HG03139 (cell line): ENCODE measurements around the gene HPSE2.
"Not testable (repeated sequence)": the region's sequence is repeated elsewhere in the genome, so short reads cannot be mapped to it uniquely, and the experiment has no call there.

ENCODE experiments used
- ATAC-seq: cut with Tn5 transposase; IDR thresholded peaks from one replicate; pipeline ENCODE4 v1.9.1; 2021; ENCODE audit not compliant: unreplicated experiment

HPSE2 gene

GRCh38 chr10:98921316-98921715, 314.3 kb downstream of the HPSE2 start:
- no peak for ATAC-seq

- no peak for ATAC-seq
These were observed 314.8 kb downstream of the HPSE2 start for GRCh38 chr10:98920807-98921206.

GRCh38 chr10:98920360-98920759, 315.3 kb downstream of the HPSE2 start:
- ATAC-seq, result no peak

- no peak for ATAC-seq
These were observed 315.8 kb downstream of the HPSE2 start for GRCh38 chr10:98919899-98920298.

DNA sequence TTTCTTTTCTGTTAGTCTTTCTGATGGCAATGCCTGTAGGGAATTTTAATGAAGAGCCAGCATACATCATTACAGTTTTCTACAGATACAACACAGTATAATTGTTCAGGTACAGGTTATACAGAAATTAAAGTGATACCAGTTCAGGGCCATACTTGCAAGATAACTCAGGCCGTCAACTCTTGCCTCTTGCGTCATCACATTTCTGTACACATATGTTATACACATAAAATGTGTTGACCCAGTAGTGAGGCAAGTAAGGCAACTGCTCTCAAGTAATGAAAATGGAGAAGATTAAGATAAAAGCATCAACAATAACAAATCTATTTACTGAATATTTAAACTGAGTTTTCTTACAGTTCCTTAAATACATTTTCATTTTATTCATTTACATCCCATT, 317.8 kb downstream of the HPSE2 start:
- ATAC-seq, result no peak

DNA sequence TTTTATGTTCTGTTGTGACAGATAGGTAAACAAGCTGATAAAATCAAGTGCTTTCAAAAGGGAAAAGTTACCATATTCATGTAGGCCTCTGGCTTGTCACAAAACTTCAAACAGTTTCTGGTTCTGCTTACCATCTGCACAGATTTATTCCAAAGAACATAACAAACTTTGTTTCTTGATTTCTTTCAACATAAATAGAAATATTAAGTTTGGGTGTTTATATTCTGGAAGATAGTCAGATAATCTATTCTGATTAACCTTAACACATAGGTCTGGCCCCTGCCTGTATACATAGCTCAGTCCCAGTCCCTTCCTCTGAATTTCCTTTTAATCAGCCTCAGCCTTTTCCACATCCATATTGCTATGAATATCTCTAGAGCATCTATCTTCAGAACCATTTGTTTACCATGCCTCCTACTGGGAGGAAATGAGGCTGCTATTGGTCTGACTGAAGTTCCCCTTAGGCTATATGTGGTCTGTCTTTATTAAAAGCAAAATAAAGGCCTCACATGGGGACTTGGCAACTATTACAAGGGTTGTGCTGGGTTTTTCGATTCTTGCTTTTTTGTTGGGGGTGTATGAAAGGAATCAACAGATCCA, 319.0 kb downstream of the HPSE2 start:
- ATAC-seq, result no peak

GRCh38 chr10:98915911-98916310, 319.7 kb downstream of the HPSE2 start:
- ATAC-seq, result no peak

DNA sequence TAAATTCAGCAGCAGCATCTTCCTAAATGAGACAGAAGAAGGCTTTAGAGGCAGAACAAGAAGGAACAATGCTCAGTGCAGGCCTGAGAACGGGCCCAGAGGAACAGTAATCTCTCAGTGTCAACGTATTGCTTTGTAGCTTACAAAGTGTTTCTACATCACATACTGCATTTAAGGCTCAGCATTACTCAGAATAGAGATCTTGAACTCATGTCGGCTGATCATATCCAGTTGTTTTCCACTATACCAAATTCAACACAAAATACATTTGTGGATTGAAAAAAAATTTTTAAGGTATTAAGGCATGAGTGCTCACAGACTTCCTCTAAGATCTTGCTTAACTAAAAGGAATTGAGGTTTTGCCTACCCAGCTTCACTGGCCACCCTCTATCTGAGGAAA, 325.1 kb downstream of the HPSE2 start:
- no peak for ATAC-seq

DNA sequence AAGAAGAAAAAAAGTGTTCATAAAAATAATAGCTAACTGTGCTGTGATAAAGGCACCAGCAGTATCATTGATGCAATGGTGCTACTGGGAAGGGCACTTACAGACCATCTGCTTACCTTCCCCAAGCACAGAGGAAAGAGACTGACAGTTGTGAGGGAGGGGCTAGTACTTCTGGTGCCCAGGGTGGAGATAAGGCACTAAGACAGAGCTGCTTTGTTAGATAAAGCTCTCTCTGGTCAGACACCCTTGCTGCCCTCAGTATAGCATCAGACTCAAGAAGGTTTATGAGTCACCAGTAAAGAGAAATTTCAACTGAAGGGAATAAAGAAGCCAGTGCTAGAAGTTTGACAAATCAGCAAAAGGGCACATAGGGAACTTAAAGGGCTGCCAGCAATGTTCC, 325.6 kb downstream of the HPSE2 start:
- no peak for ATAC-seq

DNA sequence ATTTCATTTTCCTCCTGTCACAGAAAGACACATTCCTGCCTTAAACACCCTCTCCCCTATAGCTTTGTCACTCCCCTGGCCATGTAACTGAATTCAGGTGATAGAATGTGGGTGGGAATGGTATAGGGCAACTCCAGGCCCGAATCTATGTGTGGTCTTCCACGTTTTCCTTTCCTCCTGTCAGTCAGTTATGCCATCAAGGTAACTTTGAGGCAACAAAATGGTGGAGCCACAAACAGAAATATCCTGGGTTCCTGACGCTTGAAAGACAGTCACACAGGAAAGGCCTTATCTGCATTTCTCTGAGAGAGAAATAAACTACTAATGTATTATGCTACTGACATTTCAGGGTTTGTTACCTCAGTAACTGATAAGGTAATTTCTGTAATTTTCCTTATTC, 326.8 kb downstream of the HPSE2 start:
- ATAC-seq, result no peak

GRCh38 chr10:98908247-98908646, 327.4 kb downstream of the HPSE2 start:
- ATAC-seq, result not testable (repeated sequence)

DNA sequence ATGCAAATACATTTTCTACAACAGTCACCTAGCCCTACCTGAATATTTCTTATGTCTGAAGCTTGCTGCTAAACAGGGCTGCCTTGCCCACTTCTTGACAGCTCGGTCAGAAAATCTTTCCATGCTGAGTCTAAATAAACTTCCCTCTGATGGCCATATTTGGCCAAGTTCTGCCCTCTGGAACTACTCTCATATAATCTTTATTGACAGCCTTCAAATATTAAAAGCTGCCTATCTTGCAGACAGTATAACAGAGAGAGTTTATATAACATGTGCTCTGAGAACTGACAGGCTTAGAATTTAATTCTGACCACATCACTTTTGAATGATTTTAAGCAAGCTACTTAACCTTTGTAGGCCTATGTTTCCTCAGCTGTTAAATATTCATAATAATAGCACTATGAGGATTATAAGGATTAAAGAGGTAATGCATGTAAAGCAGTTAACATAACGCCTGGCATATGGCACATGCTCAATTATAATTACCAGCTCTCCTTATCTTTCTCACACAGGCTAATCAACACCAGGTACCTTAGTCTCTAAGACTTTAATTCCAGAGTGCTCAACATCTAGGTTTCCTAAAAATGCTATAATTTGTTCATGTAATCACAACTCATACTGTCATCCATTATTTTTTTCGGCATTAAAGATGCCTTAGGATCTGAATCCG, 334.1 kb downstream of the HPSE2 start:
- no peak for ATAC-seq

GRCh38 chr10:98899018-98899417, 336.6 kb downstream of the HPSE2 start:
- ATAC-seq, result no peak

DNA sequence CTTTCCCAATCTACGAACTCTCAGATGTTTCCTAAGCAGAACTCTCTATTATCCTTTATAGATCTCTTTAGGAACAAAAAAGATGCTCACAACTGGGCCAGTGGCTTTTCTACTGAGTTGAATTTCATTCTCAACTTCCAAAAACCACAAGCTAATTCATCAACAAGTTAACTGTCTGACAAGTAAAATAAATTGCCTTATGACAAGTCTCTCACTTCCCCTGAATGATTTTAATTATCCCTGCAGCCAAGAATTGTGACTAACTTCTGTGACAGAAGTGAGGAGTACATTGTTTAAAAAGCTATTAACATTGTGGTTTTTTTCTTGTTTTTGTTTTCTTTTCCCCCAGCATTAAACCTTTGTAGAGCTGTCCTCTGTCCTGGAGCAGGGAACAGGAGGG, 343.1 kb downstream of the HPSE2 start:
- ATAC-seq, result no peak

GRCh38 chr10:98886686-98887085, 349.0 kb downstream of the HPSE2 start:
- ATAC-seq, result no peak

DNA sequence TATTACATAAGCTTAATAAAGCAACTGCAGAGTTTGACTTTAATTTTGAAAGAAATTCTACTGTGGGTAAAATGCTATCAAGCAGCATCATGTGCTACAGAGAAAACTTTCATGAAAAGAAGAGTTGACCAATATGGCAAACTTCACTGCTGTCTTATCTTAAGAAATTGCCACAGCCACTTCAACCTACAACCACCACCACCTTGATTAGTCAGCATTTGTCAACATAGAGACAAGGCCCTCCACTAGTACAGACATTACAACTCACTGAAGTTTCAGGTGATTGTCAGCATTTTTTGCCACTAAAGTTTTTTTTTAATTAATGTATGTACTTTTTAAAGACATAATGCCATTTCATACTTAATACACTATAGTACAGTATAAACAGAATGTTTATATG, 350.3 kb downstream of the HPSE2 start:
- no peak for ATAC-seq

- ATAC-seq, result no peak
These were observed 353.9 kb downstream of the HPSE2 start for GRCh38 chr10:98881789-98882188.

DNA sequence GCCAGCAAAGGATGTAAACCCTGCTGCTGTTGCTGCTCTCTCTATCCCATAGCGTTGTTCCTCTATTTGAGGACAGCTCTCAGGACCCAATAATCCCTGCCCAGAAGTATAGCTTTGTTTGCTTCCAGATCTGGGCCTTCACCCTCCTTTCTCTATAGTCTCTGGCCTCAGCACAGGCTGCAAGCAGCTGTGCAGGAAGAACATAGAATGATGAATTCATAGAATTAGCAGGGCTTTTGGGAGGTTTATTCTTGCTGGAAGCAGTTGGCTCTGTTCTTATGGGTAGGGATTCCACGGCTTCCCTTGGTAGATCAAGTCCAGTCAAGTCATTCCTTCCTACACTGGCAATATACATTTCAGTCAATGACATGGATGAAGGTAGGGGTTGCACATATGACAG, 354.7 kb downstream of the HPSE2 start:
- no peak for ATAC-seq

- no peak for ATAC-seq
These were observed 356.7 kb downstream of the HPSE2 start for GRCh38 chr10:98878921-98879320.

- ATAC-seq, result no peak
These were observed 357.2 kb downstream of the HPSE2 start for GRCh38 chr10:98878418-98878817.

DNA sequence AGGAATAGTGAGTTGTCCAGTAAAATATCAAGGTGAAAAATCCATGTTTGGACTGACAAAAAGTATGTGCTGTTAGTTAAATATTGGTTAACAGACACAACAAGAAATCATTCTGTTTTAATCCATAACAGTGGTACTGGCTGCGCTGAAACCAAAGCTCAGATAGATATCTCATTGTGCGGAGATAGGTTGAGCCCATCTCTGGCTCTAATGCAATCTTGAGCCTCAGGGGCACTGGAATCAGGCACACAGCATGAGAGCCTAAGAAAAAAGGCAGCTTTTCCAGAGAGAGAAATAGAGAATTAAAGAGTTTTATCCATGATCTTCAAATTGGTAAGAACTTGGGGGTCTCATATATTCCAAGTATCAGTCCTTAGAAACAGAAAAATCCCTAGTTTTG, 373.7 kb downstream of the HPSE2 start:
- ATAC-seq, result no peak

GRCh38 chr10:98858525-98858924, 377.1 kb downstream of the HPSE2 start:
- ATAC-seq, result no peak
